ENCODE results near the gene PTCD2. TPM values are rescaled to one million over a fixed set of nuclear protein-coding genes. Genes with fewer than 3 reads are reported as not detected.
"Not testable (repeated sequence)": the region's sequence is repeated elsewhere in the genome, so short reads cannot be mapped to it uniquely, and the experiment has no call there.

PTCD2 gene
- total RNA-seq, 2 experiments from 2014 or later = 14.4 to 14.9 TPM

GRCh38 chr5:72397836-72398235, 77.7 kb downstream of the PTCD2 start:
- peaks cover 16% of the 10 kb centered on the region for H3K9me3 Mint-ChIP-seq
- peaks cover 3% of the 10 kb centered on the region for H3K36me3 Mint-ChIP-seq
- no peak for DNase-seq
- H3K27me3 Mint-ChIP-seq = peaks cover 20% of the 10 kb centered on the region
- H3K27ac Mint-ChIP-seq = no peak overlapping the region
- H3K4me3 Mint-ChIP-seq = no peak overlapping the region
- H3K4me1 Mint-ChIP-seq = no peaks in the 10 kb centered on the region

DNA sequence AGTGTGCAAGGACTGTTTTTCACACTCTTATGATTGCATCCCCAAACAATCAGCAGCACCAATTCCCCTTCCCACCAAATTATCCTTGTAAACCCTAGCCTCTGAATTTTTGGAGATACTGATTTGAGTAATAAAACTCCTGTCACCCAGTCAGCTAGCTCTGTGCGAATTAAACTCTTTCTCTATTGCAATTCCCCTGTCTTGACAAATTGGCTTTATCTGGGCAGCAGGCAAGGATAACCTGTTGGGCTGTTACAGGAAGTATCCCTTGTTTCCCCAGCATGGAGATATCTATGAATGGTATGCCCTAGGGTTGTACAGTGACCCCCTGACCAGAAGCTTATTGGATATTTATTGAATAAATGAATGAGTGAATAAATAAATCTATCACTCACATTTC, 80.8 kb downstream of the PTCD2 start:
- no peak overlapping the region for H3K27ac Mint-ChIP-seq
- no peaks in the 10 kb centered on the region for H3K4me1 Mint-ChIP-seq
- no peak overlapping the region for H3K4me3 Mint-ChIP-seq
- H3K36me3 Mint-ChIP-seq = peaks cover 3% of the 10 kb centered on the region
- peaks cover 5% of the 10 kb centered on the region for H3K27me3 Mint-ChIP-seq
- no peak for DNase-seq
- peaks cover 18% of the 10 kb centered on the region for H3K9me3 Mint-ChIP-seq

- Mint-ChIP-seq H3K9me3 (peaks cover 18% of the 10 kb centered on the region), H3K4me3 (no peak overlapping the region), H3K36me3 (peaks cover 3% of the 10 kb centered on the region), H3K27me3 (peaks cover 5% of the 10 kb centered on the region), H3K27ac (no peak overlapping the region), H3K4me1 (no peaks in the 10 kb centered on the region)
- DNase-seq = no peak
Observed at GRCh38 chr5:72402381-72402890, 82.3 kb downstream of the PTCD2 start.

DNA sequence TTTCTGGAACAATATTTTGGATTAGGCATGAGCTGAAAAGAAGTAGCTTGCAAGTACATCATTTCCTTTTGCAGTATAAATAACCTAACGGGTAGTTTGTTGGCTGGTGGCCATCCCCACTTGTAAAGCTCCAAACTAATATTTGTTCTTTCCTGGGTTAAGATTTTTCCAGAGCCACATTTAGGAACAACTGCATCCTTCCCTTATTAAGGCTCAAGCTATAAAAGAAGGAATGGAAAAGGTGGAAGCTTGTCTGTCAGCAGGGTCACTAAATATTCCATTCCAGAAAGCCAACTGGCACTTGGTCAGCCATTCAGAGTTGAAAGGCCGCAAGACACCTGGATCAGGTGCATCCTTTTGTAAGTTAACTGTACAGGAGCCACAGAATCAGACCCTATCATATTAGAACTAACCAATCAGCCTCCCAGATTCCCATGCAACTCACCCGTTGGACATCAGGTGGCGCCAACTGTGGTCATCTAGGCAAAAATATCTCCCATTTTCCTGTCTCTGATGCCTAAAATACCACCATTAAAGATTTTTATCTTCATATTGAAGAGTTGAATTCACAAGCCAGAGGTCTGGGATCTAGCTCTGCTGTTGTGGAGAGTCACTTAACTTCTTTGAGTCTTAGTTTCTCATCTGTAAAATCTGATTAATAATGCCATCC, 82.9 kb downstream of the PTCD2 start:
- Mint-ChIP-seq H3K9me3 (peaks cover 18% of the 10 kb centered on the region), H3K4me3 (no peak overlapping the region), H3K36me3 (peaks cover 3% of the 10 kb centered on the region), H3K27me3 (peaks cover 5% of the 10 kb centered on the region), H3K27ac (no peak overlapping the region), H3K4me1 (no peaks in the 10 kb centered on the region)
- no peak for DNase-seq

GRCh38 chr5:72404771-72405170, 84.6 kb downstream of the PTCD2 start:
- not testable (repeated sequence) for H3K27ac Mint-ChIP-seq, H3K4me1 Mint-ChIP-seq, DNase-seq, H3K36me3 Mint-ChIP-seq, H3K4me3 Mint-ChIP-seq, H3K27me3 Mint-ChIP-seq
- H3K9me3 Mint-ChIP-seq = peaks cover 18% of the 10 kb centered on the region

GRCh38 chr5:72407078-72407477, 86.9 kb downstream of the PTCD2 start:
- no peak for DNase-seq
- Mint-ChIP-seq H3K4me3 (no peak overlapping the region), H3K9me3 (peaks cover 4% of the 10 kb centered on the region), H3K36me3 (peaks cover 2% of the 10 kb centered on the region), H3K27me3 (peaks cover 7% of the 10 kb centered on the region), H3K27ac (no peak overlapping the region), H3K4me1 (no peaks in the 10 kb centered on the region)

DNA sequence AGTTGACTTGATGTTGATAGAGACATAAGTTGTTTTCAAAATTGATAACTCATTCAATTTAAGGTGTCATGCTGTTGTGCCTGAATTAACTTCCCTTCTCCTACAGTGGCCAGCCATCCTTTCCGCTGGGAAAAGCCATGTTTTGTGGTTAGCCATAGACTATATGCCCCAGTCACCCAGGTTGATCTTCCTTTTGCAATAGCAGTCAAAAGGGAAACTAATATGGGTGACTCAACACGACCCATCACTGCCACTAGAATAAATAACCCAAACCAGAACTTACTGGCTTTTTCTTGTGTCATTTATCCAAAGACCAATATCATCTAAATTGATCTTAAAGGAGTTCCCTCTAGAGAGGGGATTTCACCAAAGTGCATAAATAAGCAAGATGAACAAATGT, 87.4 kb downstream of the PTCD2 start:
- Mint-ChIP-seq H3K4me1 (no peaks in the 10 kb centered on the region), H3K27me3 (peaks cover 3% of the 10 kb centered on the region), H3K27ac (no peak overlapping the region), H3K4me3 (no peak overlapping the region), H3K9me3 (peaks cover 2% of the 10 kb centered on the region), H3K36me3 (no peaks in the 10 kb centered on the region)
- no peak for DNase-seq

DNA sequence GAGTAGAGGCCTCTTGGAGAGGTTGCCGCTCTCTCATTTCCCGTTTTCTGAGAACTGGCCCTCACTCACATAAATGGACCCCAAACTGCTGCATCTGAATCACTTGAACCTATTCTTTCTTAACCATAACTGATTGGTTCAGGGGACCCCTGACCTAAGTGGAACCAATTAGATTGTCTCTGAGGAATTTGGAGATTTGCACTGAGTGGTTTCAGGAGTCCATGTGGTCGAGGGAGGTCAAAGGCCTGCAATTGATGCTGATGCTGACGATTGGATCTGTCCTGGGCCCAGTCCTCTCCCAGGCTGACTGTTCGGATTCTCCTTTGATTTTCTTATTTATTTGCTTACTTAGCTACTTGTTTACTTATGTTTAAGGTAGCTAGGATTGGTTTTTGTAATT, 88.0 kb downstream of the PTCD2 start:
- Mint-ChIP-seq H3K9me3 (peaks cover 2% of the 10 kb centered on the region), H3K27ac (no peak overlapping the region), H3K27me3 (peaks cover 3% of the 10 kb centered on the region), H3K4me1 (no peaks in the 10 kb centered on the region), H3K36me3 (no peaks in the 10 kb centered on the region), H3K4me3 (no peak overlapping the region)
- no peak for DNase-seq

GRCh38 chr5:72408603-72409002, 88.4 kb downstream of the PTCD2 start:
- Mint-ChIP-seq H3K4me3 (no peak overlapping the region), H3K4me1 (no peaks in the 10 kb centered on the region), H3K27ac (no peak overlapping the region), H3K27me3 (peaks cover 3% of the 10 kb centered on the region), H3K9me3 (peaks cover 2% of the 10 kb centered on the region), H3K36me3 (no peaks in the 10 kb centered on the region)
- DNase-seq = no peak

DNA sequence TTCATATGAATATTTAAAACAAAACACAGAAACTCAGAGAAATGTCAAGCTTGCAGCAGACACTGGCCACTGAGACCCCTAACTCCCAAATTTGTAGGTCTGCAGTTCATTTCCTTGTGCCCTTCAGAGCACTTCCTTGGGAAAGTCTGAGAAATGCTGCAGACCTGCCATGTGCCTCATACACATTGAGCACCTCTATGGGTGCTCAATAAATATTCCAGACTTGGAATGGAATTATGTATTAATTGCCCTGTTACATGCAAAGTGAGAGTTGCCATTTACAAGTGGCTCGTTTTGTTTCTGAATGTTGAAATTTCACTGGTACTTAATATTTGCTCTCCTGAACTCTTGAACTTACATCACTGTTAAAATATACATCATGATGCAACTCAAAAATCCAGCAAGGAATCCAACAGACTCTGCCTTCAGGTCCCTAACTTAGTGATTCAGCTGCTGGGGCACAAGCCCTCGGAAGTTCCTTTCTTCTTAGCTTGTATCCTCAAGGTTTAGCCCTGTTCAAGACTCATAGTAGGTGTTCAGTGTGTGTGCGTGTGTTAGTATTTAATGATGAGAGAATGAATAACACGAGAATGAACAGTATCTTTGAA, 90.6 kb downstream of the PTCD2 start:
- no peaks in the 10 kb centered on the region for H3K4me1 Mint-ChIP-seq
- no peak for DNase-seq
- no peak overlapping the region for H3K27ac Mint-ChIP-seq
- H3K27me3 Mint-ChIP-seq = peaks cover 3% of the 10 kb centered on the region
- no peaks in the 10 kb centered on the region for H3K9me3 Mint-ChIP-seq
- H3K4me3 Mint-ChIP-seq = no peak overlapping the region
- no peaks in the 10 kb centered on the region for H3K36me3 Mint-ChIP-seq

GRCh38 chr5:72412283-72413055, 92.3 kb downstream of the PTCD2 start:
- no peak overlapping the region for H3K27ac Mint-ChIP-seq
- no peaks in the 10 kb centered on the region for H3K4me1 Mint-ChIP-seq
- DNase-seq = no peak
- no peak overlapping the region for H3K4me3 Mint-ChIP-seq
- H3K36me3 Mint-ChIP-seq = no peaks in the 10 kb centered on the region
- peaks cover 3% of the 10 kb centered on the region for H3K27me3 Mint-ChIP-seq
- no peaks in the 10 kb centered on the region for H3K9me3 Mint-ChIP-seq

GRCh38 chr5:72415616-72416325, 95.6 kb downstream of the PTCD2 start:
- Mint-ChIP-seq H3K36me3 (no peaks in the 10 kb centered on the region), H3K4me3 (no peak overlapping the region), H3K4me1 (no peaks in the 10 kb centered on the region), H3K27ac (no peak overlapping the region), H3K9me3 (no peaks in the 10 kb centered on the region), H3K27me3 (peaks cover 3% of the 10 kb centered on the region)
- no peak for DNase-seq

DNA sequence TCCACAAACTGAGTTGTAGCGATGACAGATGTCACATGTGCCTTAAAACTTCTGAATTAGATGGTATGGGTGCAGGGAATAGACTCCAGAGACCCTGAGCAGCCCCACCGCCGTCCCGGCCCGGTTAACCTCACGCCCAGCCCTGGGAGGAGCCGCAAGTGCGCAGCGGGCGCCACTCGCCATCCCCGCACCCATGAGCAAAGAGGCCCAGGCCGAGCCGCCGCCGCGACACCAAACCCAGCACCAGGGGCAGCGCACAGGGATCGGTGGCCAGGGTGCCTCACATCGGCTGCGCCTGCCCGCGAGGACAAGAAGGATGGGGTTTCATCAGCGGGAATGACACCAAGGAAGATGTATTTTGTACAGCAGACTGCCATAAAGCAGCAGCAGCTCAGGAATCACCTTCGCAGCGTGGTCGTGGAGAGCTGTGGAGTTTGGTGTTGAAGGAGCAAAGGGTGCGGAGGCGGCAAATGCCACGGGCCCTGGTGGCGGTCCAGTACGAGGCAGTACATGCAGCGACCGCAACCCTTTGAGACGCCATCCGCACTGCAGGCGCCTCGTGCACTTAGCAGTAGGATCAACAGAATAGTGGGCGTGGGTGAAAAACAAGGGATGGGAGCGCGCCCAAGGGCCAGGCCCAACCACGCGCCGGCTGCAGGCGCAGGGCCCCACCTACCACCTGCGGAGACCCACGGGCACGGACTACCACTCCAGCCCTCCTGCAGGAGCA, 97.3 kb downstream of the PTCD2 start:
- no peak for DNase-seq

More for the DNA sequence above, 97.3 kb downstream of the PTCD2 start:
- Mint-ChIP-seq H3K9me3 (no peaks in the 10 kb centered on the region), H3K27ac (no peak overlapping the region), H3K27me3 (no peaks in the 10 kb centered on the region), H3K4me3 (no peak overlapping the region), H3K4me1 (no peaks in the 10 kb centered on the region), H3K36me3 (no peaks in the 10 kb centered on the region)
